GM19025 (cell line): ENCODE measurements around the gene KLHL29.

Source experiments
- ATAC-seq: cut with Tn5 transposase; IDR thresholded peaks from one replicate; pipeline ENCODE4 v1.9.1; 2021; ENCODE audit warnings: mild to moderate bottlenecking, low read depth, moderate library complexity; ENCODE audit not compliant: unreplicated experiment

KLHL29 gene

DNA sequence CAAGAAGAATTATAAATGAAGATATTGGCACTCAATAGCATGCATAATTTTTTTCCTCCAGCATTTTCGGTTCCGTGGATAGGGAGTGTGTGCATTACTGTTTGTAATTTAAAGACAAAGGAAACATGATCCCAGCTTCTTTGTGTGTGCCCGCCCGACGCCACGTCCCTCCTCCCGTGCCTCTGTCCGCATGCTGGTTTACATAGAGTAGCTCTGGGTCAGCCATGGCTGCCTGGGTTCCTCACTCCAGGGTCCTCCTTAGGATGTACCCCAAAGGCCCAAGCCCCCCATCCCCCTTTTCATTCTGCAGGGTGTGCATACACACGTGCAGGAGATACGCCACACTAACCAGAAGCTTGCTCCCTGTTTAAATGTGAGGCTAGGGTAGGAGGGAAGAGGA is 214.7 kb downstream of the KLHL29 start:
- ATAC-seq: no peak

DNA sequence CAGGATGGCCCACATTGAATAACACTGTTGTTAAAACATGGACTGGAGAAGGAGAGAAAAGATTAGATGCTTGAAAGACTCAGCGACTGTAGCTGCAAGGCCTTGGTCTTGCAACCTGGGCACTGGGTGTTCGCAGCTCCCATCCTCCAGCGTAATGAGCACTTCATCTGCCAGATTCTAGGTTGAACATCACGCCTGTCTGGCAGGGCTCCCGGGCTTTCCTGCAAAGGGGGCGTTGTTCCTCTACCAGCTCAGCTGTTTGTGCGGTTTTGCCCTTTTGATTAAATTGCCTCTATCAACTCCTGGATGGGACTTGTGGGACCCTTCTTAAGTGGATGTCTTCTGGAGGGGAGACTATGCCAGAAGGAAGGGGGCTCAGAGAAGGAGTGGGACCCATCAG is 215.4 kb downstream of the KLHL29 start:
- no peak for ATAC-seq

DNA sequence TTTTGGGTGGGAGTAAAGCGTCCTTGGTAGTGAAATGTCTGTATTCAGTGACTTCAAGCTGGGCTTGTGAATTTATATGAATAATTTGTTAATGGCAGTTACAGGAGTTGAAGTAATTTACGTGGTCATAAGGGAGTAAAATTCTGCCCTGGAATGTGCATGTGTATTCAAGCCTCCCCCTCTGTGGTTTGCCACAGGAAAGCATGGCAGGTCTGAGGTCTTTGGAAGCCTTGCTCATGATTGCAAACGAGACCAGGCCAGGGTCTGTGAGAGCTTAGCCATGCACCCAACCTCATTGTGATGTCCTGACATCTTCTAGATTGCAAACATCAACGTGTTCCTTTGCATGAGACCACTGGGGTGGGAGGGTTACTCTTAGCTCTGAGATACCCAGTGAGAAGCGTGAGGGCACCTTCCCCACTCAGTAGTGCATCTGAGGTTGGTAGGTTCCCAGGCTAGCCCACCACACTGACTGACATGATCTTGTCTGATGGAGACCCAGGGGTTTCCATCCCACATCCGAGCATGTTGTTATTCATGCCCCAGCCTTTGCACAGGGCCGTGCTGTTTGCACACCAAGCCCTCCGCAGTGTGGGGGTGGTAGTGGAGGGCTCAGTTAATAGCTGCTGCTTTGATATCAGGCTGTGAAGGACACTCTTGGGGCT is 216.5 kb downstream of the KLHL29 start:
- ATAC-seq: no peak

DNA sequence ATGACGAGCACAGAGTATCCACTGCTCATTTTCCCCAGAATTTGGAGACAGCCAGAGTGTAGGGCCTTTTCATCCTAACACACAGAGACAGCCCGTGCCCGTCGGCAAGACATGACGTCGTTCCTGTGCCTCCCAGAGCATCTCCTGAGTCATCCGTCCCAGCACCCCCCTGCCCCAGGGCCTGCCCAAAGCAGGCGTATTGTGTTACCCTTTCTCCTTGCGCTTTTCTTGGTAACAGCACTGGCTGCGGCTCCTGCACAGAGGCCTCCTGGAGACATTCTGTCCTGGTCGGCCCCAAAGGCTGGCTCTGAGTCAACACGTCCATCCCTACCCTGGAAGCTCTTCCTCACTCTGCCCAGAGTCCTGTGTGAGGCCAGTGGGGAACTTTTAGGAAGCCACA is 217.1 kb downstream of the KLHL29 start:
- ATAC-seq: no peak

DNA sequence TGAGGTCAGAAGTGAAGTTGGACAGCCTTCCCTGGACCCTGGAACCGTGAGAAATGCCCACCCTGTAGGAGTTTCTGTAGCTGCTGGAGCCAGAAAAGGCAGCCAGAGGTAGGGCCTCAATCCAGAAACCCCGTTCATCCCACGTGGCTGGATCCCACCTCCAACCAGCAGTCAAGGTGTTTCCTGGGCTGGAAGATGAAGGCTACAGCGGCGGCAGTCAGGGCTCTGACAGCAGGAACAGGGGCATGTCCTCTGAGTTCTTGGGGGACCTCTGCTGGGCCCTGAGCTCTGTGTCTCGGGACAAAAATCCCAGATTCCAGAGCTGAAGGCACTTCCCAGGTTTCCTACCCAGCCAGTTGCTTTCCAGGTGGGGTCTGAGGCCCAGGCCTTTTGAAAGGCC is 218.2 kb downstream of the KLHL29 start:
- ATAC-seq: no peak

DNA sequence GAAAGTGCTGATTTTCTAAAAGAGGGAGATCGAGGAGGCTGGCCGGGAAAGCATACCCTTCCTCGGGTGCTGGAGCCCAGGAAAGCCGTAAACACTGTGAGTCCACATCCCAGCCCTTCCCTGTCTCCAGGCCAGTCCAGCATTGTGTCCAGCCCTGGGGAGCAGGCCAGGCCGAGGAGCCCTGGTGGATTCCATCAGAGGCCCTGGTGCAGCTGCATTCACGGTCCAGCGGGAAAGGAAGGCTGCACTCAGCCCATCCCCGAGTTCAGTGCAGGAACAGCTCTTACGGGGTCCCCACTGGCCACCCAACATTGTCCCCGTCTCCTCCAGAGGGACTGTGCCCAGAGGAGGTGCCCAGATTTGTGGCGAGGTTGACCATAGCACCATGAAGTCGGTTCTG is 218.6 kb downstream of the KLHL29 start:
- ATAC-seq: no peak

DNA sequence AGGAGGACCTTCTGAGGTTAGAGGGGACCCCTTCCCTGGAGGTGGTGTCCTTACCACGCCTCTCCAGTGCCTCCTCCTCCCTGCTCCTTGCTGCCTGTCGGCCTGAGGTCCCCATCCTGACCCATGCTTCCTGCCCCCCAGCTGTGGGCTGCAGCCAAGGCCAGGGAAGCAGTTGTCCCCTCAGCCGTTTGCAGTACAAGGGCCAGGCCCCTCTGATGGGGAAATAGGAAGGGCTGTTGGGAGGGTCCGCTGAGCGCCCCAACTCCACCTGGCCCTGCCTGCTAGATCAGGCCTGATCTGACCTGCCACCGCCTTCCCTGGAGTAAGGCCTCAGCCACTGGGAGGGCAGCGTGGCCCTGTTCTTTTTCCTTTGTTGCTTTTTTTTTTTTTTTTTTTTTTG is 219.8 kb downstream of the KLHL29 start:
- ATAC-seq: no peak

DNA sequence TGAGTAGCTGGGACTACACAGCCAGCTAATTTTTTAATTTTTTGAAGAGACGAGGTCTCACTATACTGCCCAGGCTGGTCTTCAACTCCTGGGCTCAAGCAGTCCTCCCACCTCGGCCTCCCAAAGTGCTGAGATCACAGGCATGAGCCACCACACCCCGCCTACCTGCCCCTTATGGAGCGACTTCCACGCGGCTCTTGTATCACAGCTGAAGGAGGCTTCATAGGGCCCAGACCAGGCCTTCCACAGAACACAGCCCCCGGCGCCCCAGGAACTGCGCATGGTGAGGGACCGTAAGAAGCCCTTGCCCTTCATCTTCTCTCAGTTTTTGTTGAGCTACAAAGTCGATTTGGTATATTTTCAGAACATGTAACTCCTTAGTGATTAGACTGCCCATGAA is 220.3 kb downstream of the KLHL29 start:
- no peak for ATAC-seq

DNA sequence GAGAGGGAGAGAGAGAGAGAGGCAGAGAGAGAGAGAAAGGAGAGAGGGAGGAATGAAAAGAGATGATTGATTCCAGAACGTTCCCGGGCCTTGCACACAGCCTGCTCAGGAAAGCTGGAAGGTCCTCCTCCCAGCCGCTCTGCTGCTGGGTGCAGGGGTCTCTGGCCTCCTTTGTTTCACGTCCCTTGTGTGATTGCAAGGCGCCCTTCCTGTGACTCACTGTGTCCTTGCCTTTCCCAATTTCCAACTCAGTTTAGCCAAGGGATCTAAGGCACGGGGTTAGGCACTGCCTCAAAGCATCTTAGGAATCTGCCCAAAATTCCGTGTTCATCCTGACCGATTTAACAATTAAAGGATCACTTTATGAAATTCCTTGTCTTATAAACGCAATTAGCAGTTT is 221.2 kb downstream of the KLHL29 start:
- ATAC-seq: no peak

DNA sequence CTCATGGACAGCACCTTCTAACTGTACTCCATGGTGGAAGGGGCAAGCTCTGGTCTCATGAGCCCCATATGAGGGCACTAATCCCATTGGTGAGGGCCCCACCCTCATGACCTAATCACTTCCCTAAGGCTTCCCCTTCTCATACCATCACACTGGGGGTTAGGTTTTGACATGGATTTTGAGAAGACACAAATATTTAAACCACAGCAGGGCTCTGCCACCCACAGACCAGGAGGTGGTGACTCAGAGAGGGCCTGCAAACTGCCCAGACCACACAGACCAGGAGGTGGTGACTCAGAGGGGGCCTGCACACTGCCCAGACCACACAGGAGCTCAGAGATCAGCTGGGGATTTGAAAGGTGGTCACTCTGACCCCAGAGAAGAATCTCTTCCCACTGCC is 222.0 kb downstream of the KLHL29 start:
- no peak for ATAC-seq

DNA sequence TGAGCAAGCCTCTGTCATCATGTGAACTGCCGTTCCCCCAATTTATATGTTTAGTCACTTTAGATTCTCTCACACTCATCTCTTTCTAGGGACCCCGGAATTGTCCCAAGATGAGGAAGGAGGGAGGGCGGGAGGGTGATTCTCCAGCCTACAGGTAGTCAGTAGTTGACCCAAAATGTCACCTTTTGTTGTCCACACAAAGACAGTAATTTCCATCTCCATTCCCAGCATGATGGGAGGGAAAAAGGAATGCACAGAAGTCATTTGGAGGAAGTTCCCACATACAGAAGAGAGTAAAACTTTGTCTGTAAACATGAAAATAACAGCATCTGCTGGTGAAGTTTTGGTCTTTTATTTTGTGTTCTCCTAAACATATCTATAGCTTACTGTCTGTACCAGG is 222.9 kb downstream of the KLHL29 start:
- no peak for ATAC-seq

DNA sequence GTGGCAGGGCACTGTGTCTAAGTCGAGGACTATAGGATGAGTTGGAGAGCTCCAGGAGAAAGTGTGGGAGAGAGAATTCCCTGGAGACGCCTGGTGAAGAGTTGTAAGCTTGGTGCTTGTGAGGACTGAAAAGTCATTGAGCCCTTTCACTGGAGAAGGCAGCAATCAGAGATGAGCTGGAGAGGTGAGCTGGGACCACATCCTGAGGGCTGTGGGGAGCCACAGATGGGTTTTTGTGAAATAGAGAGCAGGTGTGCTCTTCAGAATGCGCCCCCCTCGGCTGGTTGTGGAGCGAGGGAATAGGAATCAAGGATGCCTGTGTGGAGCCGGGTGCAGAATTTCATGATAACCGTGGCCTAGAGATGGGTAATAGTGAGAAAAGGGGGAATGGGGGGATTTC is 224.3 kb downstream of the KLHL29 start:
- ATAC-seq: no peak

DNA sequence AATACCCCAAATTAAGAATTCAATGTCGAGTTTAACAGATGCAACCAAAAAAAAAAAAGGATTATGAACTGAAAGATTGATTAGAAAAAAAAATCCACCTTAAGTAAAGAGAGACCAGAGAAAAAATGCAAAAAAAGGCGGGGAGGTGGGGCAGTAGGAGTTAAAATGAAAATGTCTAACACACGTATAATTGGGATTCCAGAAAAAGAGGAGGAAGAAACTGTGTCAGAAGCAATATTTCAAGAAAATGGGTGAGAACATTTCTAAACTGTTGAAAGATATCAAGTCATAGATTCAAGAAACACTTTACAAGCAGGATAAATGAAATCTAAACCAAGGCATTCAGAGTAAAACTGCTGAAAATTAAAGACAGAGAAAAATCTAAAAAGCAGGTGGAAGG is 226.9 kb downstream of the KLHL29 start:
- no peak for ATAC-seq

DNA sequence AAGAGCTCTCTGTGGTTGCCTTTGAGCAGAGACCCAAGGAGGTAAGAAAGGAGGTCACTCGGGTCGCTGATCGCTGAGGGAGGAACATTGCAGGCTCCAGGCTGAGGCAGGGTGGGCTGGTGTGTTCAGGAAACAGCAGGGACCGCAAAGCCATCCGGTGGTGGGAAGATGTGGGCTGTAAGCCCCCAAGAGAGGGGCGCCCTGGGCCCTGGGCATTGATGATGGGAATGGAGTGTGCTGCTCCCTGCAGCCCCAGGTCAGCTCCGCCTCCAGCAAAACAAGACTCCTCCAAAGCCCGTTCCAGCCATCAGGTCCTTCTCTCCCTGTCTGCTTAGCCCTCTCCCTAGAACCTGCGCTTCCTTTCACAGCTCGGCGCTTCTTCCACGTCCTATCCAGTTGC is 229.7 kb downstream of the KLHL29 start:
- ATAC-seq: no peak

DNA sequence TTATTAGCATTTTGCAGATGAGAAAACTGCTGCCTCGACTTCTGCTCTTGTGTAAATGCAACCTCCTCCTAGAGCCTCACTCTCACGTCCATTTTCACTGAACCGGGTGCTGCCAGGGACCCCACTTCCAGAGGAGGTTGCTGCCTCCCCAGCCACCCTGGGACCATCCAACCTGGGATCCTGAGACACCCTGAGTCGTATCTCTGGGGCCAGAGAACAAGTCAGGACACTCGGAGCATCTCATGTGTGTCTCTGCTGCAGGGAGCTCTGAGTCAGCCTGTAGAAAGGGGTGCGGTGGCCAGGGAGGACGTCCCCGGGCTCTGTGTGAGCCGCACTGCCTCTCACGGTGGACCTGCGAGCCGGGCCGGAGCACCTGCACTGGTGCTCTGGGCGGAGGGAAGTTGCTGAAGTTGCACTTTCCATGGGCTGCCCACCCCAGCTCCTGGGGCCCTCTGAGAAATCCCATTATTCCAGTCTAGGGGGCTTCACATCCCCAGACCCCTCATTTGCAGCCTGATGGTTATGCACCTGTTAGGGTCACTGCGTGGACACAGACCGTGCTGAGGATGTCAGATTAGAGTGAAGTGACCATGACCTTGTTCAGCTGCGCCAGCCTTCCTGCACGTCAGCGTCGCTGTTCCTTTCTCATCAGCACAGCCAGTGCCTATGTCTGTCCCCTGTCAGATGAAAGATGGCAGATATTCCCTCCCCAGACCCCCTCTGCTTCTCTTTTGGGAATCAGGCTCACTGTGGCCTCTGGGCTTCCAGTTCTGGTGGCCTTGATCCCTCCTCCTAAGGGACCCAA is 230.4 kb downstream of the KLHL29 start:
- ATAC-seq: no peak

DNA sequence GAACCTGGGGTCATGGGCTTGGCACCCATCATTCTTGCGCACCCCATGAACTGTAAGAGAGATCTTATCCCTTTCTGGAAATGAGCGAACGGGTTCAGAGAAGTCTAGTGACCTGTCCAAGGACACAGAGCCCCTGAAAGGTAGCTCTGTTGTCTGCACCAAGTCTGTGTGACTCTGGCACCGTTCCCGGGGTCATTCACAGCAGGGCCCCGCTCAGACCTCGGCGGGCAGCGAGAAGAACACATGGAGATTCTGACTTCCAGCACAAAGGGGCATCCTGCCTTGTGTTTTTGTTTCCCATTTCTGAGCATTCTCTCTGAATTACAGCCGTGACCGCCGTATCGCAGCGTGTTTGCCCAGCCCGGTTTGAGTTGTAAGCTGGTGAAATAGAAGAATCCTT is 231.7 kb downstream of the KLHL29 start:
- no peak for ATAC-seq

DNA sequence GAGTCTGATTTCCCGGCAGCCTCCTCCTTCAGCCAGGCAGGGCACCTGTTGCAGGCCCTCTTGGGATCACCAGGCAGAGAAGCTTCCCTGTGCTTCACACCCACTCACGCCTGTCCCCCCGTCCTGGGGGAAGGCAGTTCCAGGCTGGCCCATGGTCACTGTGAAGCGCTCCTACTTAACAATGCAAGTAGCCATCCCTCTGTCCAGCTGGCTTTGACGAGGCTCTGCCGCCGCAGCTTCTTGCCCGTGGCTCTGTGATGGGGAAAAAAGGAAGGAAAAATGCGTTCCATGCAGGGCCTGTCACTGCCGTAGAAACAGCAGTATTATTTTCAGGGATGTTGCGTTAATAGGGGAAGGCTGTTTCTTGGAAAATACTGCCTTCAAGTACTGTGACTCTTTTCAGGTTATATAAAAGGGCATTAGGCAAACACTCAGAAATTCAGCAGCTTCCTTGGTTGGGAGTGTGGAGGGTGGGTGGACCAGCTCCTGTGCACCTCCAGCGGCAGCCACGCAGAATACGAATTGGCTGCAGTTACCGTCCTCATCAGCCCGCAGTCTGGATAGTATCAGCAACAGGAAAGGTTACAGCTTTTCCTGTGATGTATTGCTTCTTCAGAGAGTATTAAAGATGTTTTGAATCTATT is 232.3 kb downstream of the KLHL29 start:
- ATAC-seq: no peak

DNA sequence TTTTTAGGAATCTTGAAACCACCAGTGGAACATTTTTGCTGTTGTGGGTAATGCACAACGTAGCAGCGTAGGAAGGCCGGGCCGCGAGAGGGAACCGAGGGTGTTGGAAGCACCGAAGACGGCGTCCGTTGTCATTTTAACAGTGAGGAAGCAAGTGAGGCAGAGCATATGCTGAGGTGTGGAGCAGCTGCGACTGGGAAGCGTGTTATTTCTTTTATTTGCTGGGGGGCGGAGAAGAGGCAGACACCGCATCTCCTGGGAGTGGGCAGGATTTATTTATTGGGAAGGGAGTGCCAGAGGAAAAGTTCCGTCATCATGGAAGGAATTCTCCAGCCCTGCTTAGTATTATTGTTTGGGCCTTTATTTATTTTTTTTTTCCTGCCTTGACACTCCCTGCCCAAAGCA is 232.8 kb downstream of the KLHL29 start:
- no peak for ATAC-seq

DNA sequence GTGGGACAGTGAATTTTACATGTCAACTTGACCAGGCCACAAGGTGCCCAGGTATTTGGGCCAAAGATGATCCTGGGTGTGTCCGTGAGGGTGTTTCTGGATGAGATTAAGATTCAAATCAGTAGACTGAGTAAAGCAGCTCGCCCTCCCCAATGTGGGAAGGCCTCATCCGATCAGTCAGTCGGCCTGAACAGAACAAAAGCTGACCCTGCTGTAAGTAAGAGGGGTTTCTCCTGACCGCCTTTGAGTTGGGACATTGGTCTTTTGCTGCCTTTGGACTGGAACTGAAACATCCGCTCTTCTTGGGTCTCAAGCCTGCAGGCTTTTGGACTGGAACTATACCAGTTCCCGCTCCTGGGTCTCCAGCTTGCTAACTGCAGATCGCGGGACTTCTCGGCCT is 233.3 kb downstream of the KLHL29 start:
- no peak for ATAC-seq

DNA sequence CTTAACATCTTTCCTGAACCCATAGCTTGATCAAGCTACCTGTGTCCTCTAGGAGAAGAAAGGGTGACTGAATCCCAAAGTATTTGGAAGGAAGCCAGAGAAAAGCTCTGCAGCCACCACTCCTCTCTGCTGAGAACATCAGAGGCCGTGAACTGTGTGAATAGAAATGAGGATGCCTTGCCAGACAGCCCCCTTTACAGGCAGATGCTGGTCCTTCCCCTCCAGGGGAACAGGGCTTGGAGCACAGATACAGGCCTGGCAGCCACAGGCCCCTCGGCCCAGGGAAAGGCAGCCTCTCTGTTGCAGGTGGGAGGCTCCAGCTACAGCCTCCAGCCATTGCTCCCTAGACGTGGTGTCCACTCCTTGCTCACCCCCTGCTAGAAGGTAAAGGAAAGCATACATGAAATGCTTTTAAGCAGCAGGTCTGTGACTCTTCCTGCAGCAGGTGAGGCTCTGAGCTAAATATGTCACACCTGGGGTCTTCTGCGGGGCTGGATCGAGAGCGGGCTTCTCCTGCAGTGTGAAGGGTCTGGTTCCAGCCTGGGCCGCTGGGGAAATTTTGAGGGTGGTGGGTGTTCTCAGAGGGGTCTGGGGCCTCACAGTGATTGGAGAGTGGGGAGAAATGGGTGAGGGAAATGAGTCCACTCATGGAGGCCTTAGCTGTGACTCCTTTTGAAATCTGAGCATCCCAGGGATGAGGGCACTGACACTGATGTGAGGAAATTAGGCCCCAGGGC is 234.0 kb downstream of the KLHL29 start:
- no peak for ATAC-seq

DNA sequence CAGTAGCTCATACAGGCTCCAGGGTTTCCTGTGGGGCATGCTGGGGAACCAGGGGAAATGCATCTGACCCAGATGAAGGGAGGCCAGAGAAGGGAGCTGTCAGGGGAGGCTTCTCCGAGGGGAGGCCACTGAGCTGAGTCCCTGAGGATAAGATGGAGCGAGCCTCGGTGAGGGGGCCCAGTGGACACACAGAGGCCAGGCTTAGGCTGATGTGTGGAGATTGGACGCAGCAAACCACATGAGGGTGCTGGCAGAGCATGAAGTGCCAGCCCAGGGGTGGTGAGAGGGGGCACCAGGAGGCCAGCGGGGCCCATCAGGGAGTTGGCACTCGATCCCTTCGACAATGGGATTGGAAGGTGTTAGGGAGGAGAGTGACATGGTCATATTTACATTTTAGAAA is 235.0 kb downstream of the KLHL29 start:
- no peak for ATAC-seq
